ENCODE results near the gene HDAC4. TPM values are rescaled to one million over a fixed set of nuclear protein-coding genes. Genes with fewer than 3 reads are reported as not detected.

HDAC4 gene
- total RNA-seq, 6 experiments from 2014 or later, result 7.4 to 13.0 (median 9.5) TPM

GRCh38 chr2:239109041-239109927 is 291.5 kb downstream of the HDAC4 start:
- no peak overlapping the region for H3K4me3 Mint-ChIP-seq
- DNase-seq, result peak; percentile 18
- no peak overlapping the region for H3K27ac Mint-ChIP-seq
- no peak for TF ChIP-seq CTCF (IDR thresholded peaks at IDR 0.05)
- no peaks in the 10 kb centered on the region; the same call in 1 of the 2 replicates for H3K4me1 Mint-ChIP-seq (ENCODE audit: low read depth)
- no peaks in the 10 kb centered on the region for H3K36me3 Mint-ChIP-seq (ENCODE audit: low read depth)
- no peaks in the 10 kb centered on the region for H3K9me3 Mint-ChIP-seq
- no peaks in the 10 kb centered on the region; the same call in none of the 2 replicates for H3K27me3 Mint-ChIP-seq (ENCODE audit: insufficient read depth)

GRCh38 chr2:239108459-239108858 is 292.4 kb downstream of the HDAC4 start:
- Mint-ChIP-seq H3K36me3 (ENCODE audit: low read depth) (no peaks in the 10 kb centered on the region), H3K4me1 (ENCODE audit: low read depth) (no peaks in the 10 kb centered on the region), H3K9me3 (no peaks in the 10 kb centered on the region), H3K4me3 (no peak overlapping the region), H3K27me3 (ENCODE audit: insufficient read depth) (no peaks in the 10 kb centered on the region; the same call in none of the 2 replicates), H3K27ac (no peak overlapping the region)
- no peak for DNase-seq
- no peak for TF ChIP-seq CTCF (IDR thresholded peaks at IDR 0.05)

GRCh38 chr2:239107936-239108335 is 292.9 kb downstream of the HDAC4 start:
- Mint-ChIP-seq H3K36me3 (ENCODE audit: low read depth) (no peaks in the 10 kb centered on the region), H3K9me3 (no peaks in the 10 kb centered on the region), H3K27ac (no peak overlapping the region), H3K4me1 (ENCODE audit: low read depth) (no peaks in the 10 kb centered on the region), H3K4me3 (no peak overlapping the region), H3K27me3 (ENCODE audit: insufficient read depth) (no peaks in the 10 kb centered on the region; the same call in none of the 2 replicates)
- no peak for TF ChIP-seq CTCF (IDR thresholded peaks at IDR 0.05)
- no peak for DNase-seq

GRCh38 chr2:239106966-239107365 is 293.9 kb downstream of the HDAC4 start:
- H3K36me3 Mint-ChIP-seq (ENCODE audit: low read depth), result no peaks in the 10 kb centered on the region
- DNase-seq, result no peak
- no peaks in the 10 kb centered on the region; the same call in 1 of the 2 replicates for H3K27me3 Mint-ChIP-seq (ENCODE audit: insufficient read depth)
- H3K4me3 Mint-ChIP-seq, result no peak overlapping the region
- no peaks in the 10 kb centered on the region for H3K9me3 Mint-ChIP-seq
- H3K4me1 Mint-ChIP-seq (ENCODE audit: low read depth), result no peaks in the 10 kb centered on the region
- no peak overlapping the region for H3K27ac Mint-ChIP-seq
- no peak for TF ChIP-seq CTCF (IDR thresholded peaks at IDR 0.05)

GRCh38 chr2:239106314-239106908 is 294.4 kb downstream of the HDAC4 start:
- Mint-ChIP-seq H3K36me3 (ENCODE audit: low read depth) (no peaks in the 10 kb centered on the region), H3K4me1 (ENCODE audit: low read depth) (no peaks in the 10 kb centered on the region), H3K27ac (no peak overlapping the region), H3K4me3 (no peak overlapping the region), H3K27me3 (ENCODE audit: insufficient read depth) (no peaks in the 10 kb centered on the region; the same call in 1 of the 2 replicates), H3K9me3 (no peaks in the 10 kb centered on the region)
- peak; percentile 87 for TF ChIP-seq CTCF (IDR thresholded peaks at IDR 0.05)
- DNase-seq, result peak; percentile 61
